HG03159 (cell line): ENCODE measurements around the gene MEOX1.
"Not testable (repeated sequence)": the region's sequence is repeated elsewhere in the genome, so short reads cannot be mapped to it uniquely, and the experiment has no call there.

Experiments used
- ATAC-seq: cut with Tn5 transposase; IDR thresholded peaks from one replicate; pipeline ENCODE4 v1.9.1; 2021; ENCODE audit warnings: mild to moderate bottlenecking, moderate library complexity; ENCODE audit not compliant: unreplicated experiment

The MEOX1 gene

DNA sequence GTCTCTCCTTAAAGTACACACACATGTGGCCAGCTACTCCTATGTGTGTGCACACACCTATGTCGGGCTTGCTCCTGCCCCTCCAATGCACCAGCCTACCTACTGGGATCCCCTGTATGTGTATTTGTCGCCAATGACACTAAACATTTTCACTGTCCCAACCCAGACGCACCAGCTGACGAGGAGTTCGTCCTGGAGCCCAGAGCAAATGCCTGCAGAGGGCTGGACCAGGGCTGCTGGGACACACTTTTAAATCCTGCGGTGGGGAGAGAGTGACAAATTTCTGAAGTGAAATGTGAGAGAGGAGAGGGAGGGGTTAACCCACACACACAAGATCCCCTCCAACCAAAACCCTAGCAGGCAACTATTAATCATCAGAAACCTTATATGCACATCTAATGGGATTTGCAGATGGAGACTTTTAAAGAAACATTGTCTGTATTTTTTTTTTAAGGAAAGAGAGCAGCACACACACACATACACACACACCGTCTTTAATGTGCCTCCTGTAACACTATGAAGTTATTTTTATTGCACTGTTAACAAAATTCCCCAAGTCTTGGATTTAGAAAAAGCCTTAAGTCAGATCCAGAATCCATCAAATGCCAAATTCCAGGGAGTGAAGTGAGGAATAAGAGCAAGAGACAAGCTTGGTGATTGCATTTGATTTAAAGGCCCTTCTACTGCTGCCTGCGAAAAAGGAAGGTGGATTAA, at the start of gene MEOX1:
MEOX1 (minus strand) TSS at position 224 of the 714 bp plus-strand sequence. CDS start 388 bp downstream, outside the sequence.
- no peak for ATAC-seq

DNA sequence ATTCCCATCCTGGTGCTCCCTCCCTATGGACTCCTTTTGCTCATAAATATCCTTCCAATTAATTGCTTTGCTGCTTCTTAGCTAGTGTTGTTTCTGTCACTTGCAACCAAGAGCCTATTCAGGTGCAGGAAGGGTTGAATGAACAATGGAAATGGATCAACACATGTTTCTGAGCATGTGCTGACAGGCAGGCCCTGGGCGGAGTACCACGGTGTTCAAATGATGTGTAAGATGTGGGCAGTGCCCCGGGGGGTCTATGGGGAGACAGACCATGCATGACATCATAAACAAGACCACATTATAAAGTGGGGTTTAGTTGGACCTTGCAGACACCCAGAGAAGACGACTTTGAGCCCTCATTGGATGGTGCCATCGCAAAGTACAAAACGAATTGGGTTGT, 48.4 kb upstream of the MEOX1 start:
- no peak for ATAC-seq

GRCh38 chr17:43709210-43709609, 47.5 kb upstream of the MEOX1 start:
- no peak for ATAC-seq

DNA sequence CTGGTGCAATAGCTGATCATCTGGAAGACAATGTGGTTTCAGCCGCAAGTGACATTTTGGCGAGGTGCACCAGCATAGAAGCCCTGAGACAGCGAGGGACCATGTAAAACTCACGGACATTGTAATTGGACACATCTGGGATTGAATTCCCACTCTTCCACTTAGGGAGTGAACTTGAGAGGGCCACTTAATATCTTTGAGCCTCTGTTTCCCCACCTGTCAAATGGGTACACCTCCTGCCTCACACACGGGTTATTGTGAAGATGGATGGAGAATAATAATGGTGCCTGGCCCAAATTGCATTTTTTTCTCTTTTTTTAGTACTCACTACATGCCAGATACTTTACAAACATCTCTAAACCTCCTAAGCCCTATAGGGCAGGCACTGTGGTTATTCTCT, 45.5 kb upstream of the MEOX1 start:
- ATAC-seq = no peak

DNA sequence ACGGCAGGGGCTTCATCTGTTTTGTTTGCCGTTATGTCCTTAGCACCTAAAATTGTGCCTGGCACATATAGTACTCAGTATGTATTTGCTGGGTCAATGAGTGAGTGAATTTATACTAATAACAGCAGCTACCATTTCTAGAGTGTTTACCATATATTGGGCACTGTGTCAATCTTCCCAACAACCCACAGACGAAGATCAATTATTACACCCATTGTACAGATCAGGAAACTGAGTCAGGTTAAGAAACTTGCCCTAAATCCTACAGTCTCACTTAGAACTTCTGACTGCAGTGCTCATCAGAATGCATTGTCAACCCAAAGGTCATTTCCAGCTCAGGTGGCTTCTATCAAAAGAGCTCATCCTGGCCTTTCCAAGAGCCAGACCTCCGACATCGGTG, 44.5 kb upstream of the MEOX1 start:
- ATAC-seq = no peak

- no peak for ATAC-seq
These were observed 41.9 kb upstream of the MEOX1 start for GRCh38 chr17:43703630-43704029.

GRCh38 chr17:43702637-43703036, 40.9 kb upstream of the MEOX1 start:
- no peak for ATAC-seq

- no peak for ATAC-seq
These were observed 39.6 kb upstream of the MEOX1 start for GRCh38 chr17:43701318-43701743.

DNA sequence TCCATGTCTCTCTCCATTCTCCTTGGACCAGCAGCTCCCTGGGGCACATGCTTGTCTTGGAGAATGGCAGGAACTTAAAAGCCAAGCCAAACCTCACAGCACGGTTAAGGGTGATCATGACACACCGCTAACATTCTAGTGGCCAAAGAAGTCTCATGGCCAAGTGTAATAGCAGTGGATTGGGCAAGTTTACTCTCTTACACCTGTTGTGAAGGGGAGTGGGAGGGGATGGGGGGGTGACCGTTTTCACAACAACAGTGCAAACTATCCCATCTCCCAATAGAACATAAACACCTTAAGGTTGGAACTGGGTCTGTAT, 37.7 kb upstream of the MEOX1 start:
- ATAC-seq = no peak

DNA sequence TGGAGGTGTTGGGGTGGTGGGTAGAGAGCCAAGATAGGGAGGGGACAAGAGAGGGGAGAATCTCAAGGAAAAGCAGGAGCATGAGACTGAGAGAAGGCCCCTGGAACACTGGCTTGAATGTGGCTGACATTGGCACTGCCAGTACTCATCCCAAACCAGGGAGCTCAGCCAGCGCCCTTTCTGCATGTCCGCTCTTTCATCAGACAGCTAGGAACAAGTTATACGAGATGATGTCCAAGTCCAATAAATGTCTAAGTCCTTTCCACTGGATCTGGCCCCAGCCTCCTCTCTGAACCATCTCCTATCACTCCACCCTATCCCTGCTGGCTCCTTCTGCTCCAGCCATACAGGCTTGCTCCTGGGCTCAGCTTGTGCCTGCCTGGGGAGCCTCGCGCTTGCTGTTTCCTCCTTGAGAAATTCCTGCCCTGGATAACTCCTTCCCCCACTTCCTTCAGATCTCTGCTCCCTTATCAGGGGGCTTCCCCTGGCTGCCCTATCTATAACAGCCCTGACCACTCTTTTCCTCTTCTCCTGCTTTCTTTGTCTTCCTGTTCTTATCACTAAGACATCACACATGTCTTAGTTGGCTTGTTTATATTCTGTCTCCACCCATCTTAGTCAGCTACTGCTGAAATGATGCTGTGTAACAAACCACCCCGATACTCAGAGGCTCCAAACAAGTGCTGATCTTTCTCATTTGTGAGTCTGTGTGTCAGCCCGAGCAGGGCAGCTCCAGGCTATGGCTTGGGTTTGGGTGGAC, 37.1 kb upstream of the MEOX1 start:
- no peak for ATAC-seq

DNA sequence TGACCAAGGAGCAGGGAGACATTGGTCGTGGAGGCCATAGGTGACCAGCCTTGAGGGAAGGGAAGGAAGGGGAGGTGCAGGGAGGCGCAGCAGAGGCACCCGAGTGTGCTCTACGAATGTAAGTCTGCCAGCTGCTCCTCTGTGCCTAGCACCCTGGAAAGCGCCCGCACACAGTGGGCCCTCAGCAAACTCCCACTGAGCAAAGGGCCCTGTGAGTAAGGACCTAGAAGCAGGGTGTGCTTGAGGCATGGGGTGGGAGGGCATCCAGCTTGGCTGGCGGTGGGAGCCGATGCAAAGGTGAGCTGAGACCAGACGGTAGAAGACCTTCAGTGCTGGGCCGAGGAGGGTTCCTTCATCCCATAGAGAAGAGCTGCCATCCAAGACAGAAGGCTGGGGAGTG, 36.2 kb upstream of the MEOX1 start:
- no peak for ATAC-seq

- no peak for ATAC-seq
These were observed 35.2 kb upstream of the MEOX1 start for GRCh38 chr17:43696891-43697290.

- ATAC-seq = no peak
These were observed 34.5 kb upstream of the MEOX1 start for GRCh38 chr17:43695970-43696865.

DNA sequence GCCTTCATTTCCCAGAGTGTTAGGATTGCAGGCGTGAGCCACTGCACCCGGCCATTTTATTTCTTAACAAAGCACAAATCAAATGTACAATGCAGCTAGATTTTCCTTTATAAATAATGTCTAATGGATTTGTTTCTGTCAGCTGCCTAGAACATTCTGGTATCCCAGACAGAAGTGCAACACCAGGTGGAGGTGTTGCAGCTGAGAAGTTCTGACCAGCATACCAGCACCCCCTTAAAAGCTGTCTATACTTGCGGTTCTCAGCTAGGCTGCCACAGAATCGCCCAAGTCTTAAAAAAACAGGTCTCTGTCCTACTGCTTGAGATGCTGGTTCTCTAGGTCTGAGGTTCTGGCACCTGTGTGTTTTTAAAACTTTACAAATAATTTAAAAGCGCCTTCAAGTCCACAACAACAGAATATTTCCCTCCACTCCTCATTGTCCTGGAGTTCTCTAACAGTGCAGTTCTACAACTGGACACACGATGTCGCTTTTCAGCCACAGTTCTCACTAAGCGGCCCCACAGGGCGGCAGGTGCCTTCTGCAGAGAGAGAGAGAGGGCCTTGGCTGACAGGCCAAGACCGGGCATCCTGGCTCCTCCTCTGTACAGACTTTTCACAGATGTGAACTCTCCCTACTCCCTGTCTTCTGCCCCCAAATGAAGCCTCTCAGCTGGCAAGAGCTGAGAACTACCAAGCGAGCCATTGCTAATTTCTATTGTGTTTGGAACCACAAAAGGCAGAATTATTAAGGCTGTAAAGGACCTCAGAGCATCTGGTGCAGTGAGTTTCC, 32.6 kb upstream of the MEOX1 start:
- no peak for ATAC-seq

DNA sequence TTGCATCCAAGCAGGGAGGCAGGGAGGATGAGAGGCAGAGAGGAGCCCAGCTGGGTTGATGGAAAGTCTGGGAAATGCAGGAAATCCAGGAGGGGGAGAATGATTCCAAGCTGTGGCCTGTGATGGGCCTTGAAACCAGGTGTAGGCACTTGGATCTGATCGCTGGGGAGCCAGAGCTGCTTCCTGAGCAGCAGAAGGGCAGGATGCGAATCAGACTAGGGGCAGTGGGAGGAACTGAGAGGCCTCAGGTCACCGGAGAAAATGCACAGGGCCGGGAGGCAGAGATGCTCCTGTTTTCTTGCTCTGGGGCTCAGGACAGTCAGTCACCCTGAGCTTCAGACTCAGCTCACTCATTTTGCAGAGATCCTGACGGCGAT, 29.6 kb upstream of the MEOX1 start:
- no peak for ATAC-seq

GRCh38 chr17:43690624-43691316, 29.0 kb upstream of the MEOX1 start:
- ATAC-seq = no peak

- ATAC-seq = no peak
These were observed 28.1 kb upstream of the MEOX1 start for GRCh38 chr17:43689814-43690213.

DNA sequence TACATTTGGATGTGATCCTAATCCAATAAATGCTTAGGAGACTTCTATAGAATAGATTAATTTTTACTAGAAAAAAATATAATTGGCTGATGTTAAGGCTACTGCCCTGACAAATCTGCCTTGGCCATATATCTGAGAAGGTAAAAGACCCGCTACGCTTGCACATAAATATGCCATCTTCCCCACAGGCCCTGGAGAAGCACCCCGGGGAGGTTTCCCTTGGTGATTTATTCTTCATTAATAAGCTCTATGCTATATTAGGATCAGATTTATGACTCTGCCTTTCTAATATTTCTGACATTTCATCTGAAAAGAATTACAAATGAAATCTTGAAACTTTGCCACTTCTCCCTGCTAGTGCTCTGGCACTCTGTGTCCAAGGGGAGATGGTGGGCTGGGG, 27.4 kb upstream of the MEOX1 start:
- ATAC-seq = no peak

DNA sequence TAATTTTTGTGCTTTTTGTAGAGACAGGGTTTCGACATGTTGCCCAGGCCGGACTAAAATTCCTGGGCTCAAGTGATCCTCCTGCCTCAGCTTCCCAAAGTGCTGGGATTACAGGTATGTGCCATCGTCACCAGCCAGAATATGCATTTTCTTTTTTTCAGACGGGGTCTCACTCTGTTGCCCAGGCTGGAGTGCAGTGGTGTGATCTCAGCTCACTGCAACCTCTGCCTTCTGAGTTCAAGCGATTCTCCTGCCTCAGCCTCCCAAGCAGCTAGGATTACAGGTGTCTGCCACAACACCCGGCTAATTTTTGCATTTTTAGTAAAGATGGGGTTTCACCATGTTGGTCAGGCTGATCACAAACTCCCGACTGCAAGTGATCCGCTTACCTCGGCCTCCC, 25.2 kb upstream of the MEOX1 start:
- ATAC-seq = not testable (repeated sequence)

DNA sequence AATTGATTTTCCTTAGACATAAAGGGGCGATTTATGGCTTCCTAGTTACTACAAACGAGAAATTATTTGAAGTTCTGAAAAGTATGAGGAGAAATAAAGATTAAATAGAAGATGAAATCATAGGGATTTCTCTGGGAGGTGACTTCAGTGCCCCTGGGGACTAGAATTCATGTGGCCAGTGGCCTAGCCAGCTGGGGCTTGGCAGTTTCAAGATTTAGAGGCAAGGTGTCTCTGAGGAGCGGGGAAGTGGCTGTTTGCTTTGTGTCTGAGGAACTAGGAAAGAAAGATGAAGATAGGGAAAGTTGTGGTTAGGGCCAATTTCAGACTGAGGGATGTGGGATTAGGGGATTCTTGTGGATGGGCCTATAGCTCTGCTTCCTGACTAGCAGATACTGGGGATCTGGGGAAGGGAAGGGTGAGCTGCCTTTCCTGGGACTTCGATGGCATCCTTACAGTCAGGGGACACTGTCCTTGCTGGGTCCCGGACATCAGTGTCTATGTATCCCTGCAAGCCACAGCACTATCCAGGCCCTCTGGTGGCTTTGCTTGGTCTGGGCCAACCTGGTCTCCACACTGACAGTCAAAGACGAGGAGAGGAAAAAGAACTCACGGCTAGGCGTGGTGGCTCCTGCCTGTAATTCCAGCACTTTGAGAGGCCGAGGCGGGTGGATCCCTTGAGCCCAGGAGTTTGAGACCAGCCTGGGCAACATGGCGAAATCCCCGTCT, 22.4 kb upstream of the MEOX1 start:
- no peak for ATAC-seq
